ENCODE results near the gene SH3D19.

Gene SH3D19

DNA sequence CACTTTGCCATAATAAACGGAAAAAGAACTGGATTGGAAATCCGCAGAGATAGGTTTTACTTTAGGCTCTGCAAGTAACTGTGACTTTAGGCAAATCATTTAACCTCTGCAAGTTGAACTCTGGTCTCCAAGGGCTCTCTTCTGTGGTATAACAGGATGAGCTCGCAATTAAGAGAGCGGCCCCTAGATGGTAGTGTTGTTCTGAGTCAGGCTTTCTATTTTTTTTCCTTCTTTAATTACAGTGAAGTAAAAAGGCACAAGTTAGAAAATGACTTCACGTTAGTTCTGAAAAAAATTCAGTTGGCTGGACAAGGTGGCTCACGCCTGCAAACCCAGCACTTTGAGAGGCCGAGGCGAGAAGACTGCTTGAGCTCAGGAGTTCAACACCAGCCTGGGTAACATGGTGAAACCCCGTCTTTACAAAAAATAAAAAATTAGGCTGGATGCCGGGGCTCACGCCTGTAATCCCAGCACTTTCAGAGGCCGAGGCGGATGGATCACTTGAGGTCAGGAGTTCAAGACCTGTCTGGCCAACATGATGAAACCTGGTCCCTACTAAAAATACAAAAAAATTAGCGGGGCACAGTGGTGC, 207.9 kb downstream of the SH3D19 start:
- H3K9me3 ChIP-seq (ENCODE audit: insufficient read depth, low read length), result no peaks in the 10 kb centered on the region
- TF ChIP-seq, protein P1, sequence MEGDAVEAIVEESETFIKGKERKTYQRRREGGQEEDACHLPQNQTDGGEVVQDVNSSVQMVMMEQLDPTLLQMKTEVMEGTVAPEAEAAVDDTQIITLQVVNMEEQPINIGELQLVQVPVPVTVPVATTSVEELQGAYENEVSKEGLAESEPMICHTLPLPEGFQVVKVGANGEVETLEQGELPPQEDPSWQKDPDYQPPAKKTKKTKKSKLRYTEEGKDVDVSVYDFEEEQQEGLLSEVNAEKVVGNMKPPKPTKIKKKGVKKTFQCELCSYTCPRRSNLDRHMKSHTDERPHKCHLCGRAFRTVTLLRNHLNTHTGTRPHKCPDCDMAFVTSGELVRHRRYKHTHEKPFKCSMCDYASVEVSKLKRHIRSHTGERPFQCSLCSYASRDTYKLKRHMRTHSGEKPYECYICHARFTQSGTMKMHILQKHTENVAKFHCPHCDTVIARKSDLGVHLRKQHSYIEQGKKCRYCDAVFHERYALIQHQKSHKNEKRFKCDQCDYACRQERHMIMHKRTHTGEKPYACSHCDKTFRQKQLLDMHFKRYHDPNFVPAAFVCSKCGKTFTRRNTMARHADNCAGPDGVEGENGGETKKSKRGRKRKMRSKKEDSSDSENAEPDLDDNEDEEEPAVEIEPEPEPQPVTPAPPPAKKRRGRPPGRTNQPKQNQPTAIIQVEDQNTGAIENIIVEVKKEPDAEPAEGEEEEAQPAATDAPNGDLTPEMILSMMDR (IDR thresholded peaks at IDR 0.05; ENCODE audit: low read depth, low read length), result peak; percentile 98
- no peak for TF ChIP-seq EZH2phosphoT487 (IDR thresholded peaks at IDR 0.05; ENCODE audit: low read depth)
- peaks cover 4% of the 10 kb centered on the region for H3K4me1 ChIP-seq (ENCODE audit: low read length)
- peaks cover 12% of the 10 kb centered on the region for H3K36me3 ChIP-seq (replicated peaks; ENCODE audit: low read depth, low read length)
- no peak overlapping the region for H3K27ac ChIP-seq (ENCODE audit: low read length)
- peak overlapping the region; percentile 10; the same call in 1 of the 2 replicates for H3K4me2 ChIP-seq (ENCODE audit: low read length)
- no peak overlapping the region for H3K4me3 ChIP-seq (ENCODE audit: low read length)
- no peak overlapping the region for H2AFZ ChIP-seq (ENCODE audit: low read depth, low read length)
- no peaks in the 10 kb centered on the region for H3K79me2 ChIP-seq (ENCODE audit: low read length)
- H3K9ac ChIP-seq (ENCODE audit: low read length), result no peak overlapping the region
- no peaks in the 10 kb centered on the region for H3K27me3 ChIP-seq (ENCODE audit: low read depth, low read length)
- no peaks in the 10 kb centered on the region for H4K20me1 ChIP-seq (ENCODE audit: insufficient read depth, low read length)

DNA sequence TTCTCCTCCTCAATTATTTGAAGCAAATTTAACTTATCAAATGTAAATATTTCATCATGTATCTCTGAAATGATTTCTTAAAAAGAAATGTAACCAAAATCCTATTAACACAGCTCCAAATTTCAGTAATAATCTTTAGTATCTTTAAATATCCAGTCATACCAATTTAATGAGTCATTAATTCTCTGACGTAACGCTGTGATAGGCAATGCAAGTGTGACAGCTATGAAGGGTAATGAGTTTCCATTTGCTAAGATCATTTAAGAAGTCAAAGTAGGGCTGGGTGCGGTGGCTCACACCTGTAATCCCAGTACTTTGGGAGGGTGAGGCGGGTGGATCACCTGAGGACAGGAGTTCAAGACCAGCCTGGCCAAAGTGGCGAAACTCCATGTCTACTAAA, 210.4 kb downstream of the SH3D19 start:
- Histone ChIP-seq H3K36me3 (replicated peaks; ENCODE audit: low read depth, low read length) (peaks cover 24% of the 10 kb centered on the region), H4K20me1 (ENCODE audit: insufficient read depth, low read length) (no peaks in the 10 kb centered on the region), H3K4me3 (ENCODE audit: low read length) (no peak overlapping the region), H3K4me2 (ENCODE audit: low read length) (no peak overlapping the region), H3K9me3 (ENCODE audit: insufficient read depth, low read length) (no peaks in the 10 kb centered on the region), H2AFZ (ENCODE audit: low read depth, low read length) (no peak overlapping the region), H3K4me1 (ENCODE audit: low read length) (peaks cover 4% of the 10 kb centered on the region), H3K27ac (ENCODE audit: low read length) (no peak overlapping the region), H3K9ac (ENCODE audit: low read length) (no peak overlapping the region), H3K27me3 (ENCODE audit: low read depth, low read length) (no peaks in the 10 kb centered on the region), H3K79me2 (ENCODE audit: low read length) (no peaks in the 10 kb centered on the region)
- no peak for TF ChIP-seq EZH2phosphoT487 (IDR thresholded peaks at IDR 0.05; ENCODE audit: low read depth)
- TF ChIP-seq, protein P1 (IDR thresholded peaks at IDR 0.05; ENCODE audit: low read depth, low read length), result no peak

DNA sequence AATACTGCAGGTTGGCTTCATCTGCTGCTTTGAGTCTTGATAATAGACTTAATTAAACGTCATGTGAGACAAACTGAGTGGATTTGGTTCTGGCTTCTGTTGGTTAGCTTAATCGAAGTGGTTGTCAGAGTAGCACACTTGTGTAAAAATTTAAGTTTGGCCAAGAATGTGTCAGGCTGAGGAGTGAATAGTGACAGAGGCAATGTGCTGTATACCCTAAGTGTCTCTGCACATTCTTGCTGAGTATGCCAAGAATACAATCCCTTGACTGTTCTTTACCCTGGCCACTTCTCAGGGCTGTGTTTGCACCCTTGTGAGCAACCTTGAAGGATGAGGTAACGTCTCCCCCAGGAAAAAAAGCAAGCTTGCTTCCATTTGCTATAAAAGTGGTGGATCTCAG, 211.1 kb downstream of the SH3D19 start:
- H3K9ac ChIP-seq (ENCODE audit: low read length), result no peak overlapping the region
- no peaks in the 10 kb centered on the region for H3K79me2 ChIP-seq (ENCODE audit: low read length)
- H3K4me1 ChIP-seq (ENCODE audit: low read length), result peaks cover 4% of the 10 kb centered on the region
- H2AFZ ChIP-seq (ENCODE audit: low read depth, low read length), result no peak overlapping the region
- no peak for TF ChIP-seq EZH2phosphoT487 (IDR thresholded peaks at IDR 0.05; ENCODE audit: low read depth)
- TF ChIP-seq, protein P1 (IDR thresholded peaks at IDR 0.05; ENCODE audit: low read depth, low read length), result no peak
- peaks cover 25% of the 10 kb centered on the region for H3K36me3 ChIP-seq (replicated peaks; ENCODE audit: low read depth, low read length)
- H3K4me2 ChIP-seq (ENCODE audit: low read length), result no peak overlapping the region
- H3K4me3 ChIP-seq (ENCODE audit: low read length), result no peak overlapping the region
- no peaks in the 10 kb centered on the region for H3K9me3 ChIP-seq (ENCODE audit: insufficient read depth, low read length)
- no peak overlapping the region for H3K27ac ChIP-seq (ENCODE audit: low read length)
- H3K27me3 ChIP-seq (ENCODE audit: low read depth, low read length), result no peaks in the 10 kb centered on the region
- no peaks in the 10 kb centered on the region for H4K20me1 ChIP-seq (ENCODE audit: insufficient read depth, low read length)

DNA sequence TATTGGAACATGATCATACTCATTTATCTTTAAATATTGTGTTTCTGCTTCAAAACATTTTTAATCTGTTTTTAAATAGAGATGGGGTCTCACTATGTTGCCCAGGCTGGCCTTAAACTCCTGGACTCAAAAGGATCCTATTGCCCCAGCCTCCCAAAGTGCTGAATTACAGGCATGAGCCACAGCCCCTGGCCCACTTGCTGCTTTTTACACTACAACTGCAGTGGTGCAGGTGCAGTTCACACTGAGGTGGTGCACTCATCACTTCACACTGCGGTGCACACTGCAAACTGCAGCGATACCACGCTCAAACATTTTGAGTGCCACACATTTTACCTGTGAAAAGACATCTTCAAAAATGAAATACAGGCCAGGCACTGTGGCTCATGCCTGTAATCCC, 215.2 kb downstream of the SH3D19 start:
- H3K27me3 ChIP-seq (ENCODE audit: low read depth, low read length), result no peaks in the 10 kb centered on the region
- H3K27ac ChIP-seq (ENCODE audit: low read length), result no peak overlapping the region
- H3K9me3 ChIP-seq (ENCODE audit: insufficient read depth, low read length), result no peaks in the 10 kb centered on the region
- peaks cover 56% of the 10 kb centered on the region for H3K36me3 ChIP-seq (replicated peaks; ENCODE audit: low read depth, low read length)
- no peaks in the 10 kb centered on the region for H3K4me1 ChIP-seq (ENCODE audit: low read length)
- peaks cover 17% of the 10 kb centered on the region for H4K20me1 ChIP-seq (ENCODE audit: insufficient read depth, low read length)
- peaks cover 20% of the 10 kb centered on the region for H3K79me2 ChIP-seq (ENCODE audit: low read length)
- no peak overlapping the region for H3K9ac ChIP-seq (ENCODE audit: low read length)
- H3K4me3 ChIP-seq (ENCODE audit: low read length), result no peak overlapping the region
- TF ChIP-seq, protein P1 (IDR thresholded peaks at IDR 0.05; ENCODE audit: low read depth, low read length), result no peak
- H3K4me2 ChIP-seq (ENCODE audit: low read length), result no peak overlapping the region
- no peak overlapping the region for H2AFZ ChIP-seq (ENCODE audit: low read depth, low read length)

All from OCI-LY3 (cell line).